ENCODE data around the gene ENTPD6.

The ENTPD6 gene

DNA sequence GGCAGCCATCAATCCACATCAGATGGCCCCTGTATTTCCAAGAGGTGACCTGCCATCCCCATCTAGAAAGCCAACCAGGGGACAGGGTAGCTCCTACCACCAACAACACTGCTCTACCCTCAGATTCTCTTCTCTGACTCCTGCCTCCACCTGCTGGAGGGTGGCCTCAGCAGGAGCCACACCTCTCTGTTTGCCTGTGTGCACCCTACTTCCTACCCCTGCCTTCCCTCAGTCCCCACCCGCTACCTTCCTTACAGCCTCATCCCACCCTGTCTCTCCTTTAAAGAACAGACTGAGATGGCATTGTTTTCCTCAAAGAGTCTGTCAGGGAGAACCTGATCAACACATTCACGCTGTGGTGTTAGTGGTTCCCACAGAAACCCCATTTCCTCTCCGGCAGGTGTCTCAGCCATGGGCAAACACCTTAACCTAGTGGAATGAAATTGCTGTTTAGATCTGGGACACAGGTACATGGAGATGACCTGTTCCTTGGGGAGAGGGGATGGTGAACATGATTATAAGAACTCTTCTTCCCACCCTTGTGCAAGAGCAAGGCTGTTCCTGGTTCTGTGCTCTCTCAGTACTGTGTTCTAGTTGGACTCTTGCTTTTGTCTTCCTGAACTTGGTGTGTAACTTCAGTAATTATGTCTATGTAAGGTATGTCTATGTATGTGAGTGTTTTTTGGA is 1.8 kb downstream of the ENTPD6 start:
- ChIA-PET POLR2A (no interaction called here), CTCF (no interaction called here)
- TF ChIP-seq TARDBP (IDR thresholded peaks at IDR 0.05) (no peak), SUZ12 (IDR thresholded peaks at IDR 0.05) (no peak), ZNF384 (IDR thresholded peaks at IDR 0.05) (no peak)
- no peak for DNase-seq (ENCODE audit: extremely low spot score)

GRCh38 chr20:25197870-25198190 is 2.3 kb downstream of the ENTPD6 start:
- TF ChIP-seq SUZ12 (IDR thresholded peaks at IDR 0.05) (no peak), LEF1 (IDR thresholded peaks at IDR 0.05; ENCODE audit: borderline replicate concordance) (no peak), TARDBP (IDR thresholded peaks at IDR 0.05) (no peak), HDGF (IDR thresholded peaks at IDR 0.05; ENCODE audit: borderline replicate concordance) (no peak), ELF4 (IDR thresholded peaks at IDR 0.05) (no peak), CTBP1 (IDR thresholded peaks at IDR 0.05; ENCODE audit: borderline replicate concordance) (no peak), ZNF384 (IDR thresholded peaks at IDR 0.05) (no peak), PKNOX1 (IDR thresholded peaks at IDR 0.05) (no peak), L3MBTL2 (conservative IDR thresholded peaks at IDR 0.05) (no peak), SP1 (IDR thresholded peaks at IDR 0.05) (no peak), FOXA1 (IDR thresholded peaks at IDR 0.05) (no peak)
- ChIA-PET POLR2A (no interaction called here), CTCF (no interaction called here)
- DNase-seq (ENCODE audit: extremely low spot score) = no peak

GRCh38 chr20:25198663-25199383 is 3.3 kb downstream of the ENTPD6 start:
- POLR2A ChIA-PET = interaction anchor here (1.3 kb wide), 1 partner anchor 48 kb away, joined by 3 read pairs; no protein-coding TSS in a partner anchor
- CTCF ChIA-PET = no interaction called here
- DNase-seq (ENCODE audit: extremely low spot score) = no peak
- no peak for TF ChIP-seq SUZ12 (IDR thresholded peaks at IDR 0.05)
- TF ChIP-seq HDGF (IDR thresholded peaks at IDR 0.05; ENCODE audit: borderline replicate concordance) = no peak
- TF ChIP-seq L3MBTL2 (conservative IDR thresholded peaks at IDR 0.05) = no peak
- TF ChIP-seq ZNF384 (IDR thresholded peaks at IDR 0.05) = no peak
- TF ChIP-seq PKNOX1 (IDR thresholded peaks at IDR 0.05) = no peak
- TF ChIP-seq FOXA1 (IDR thresholded peaks at IDR 0.05) = no peak
- no peak for TF ChIP-seq TARDBP (IDR thresholded peaks at IDR 0.05)
- TF ChIP-seq BHLHE40 (IDR thresholded peaks at IDR 0.05; ENCODE audit: borderline replicate concordance) = no peak
- no peak for TF ChIP-seq CTBP1 (IDR thresholded peaks at IDR 0.05; ENCODE audit: borderline replicate concordance)
- no peak for TF ChIP-seq ARNT (IDR thresholded peaks at IDR 0.05)
- TF ChIP-seq NFRKB (IDR thresholded peaks at IDR 0.05) = no peak
- no peak for TF ChIP-seq LEF1 (IDR thresholded peaks at IDR 0.05; ENCODE audit: borderline replicate concordance)
- no peak for TF ChIP-seq ELF4 (IDR thresholded peaks at IDR 0.05)
- TF ChIP-seq FOXK2 (IDR thresholded peaks at IDR 0.05) = no peak
- no peak for TF ChIP-seq SP1 (IDR thresholded peaks at IDR 0.05)
- no peak for TF ChIP-seq FOXM1 (IDR thresholded peaks at IDR 0.05; ENCODE audit: borderline replicate concordance)

DNA sequence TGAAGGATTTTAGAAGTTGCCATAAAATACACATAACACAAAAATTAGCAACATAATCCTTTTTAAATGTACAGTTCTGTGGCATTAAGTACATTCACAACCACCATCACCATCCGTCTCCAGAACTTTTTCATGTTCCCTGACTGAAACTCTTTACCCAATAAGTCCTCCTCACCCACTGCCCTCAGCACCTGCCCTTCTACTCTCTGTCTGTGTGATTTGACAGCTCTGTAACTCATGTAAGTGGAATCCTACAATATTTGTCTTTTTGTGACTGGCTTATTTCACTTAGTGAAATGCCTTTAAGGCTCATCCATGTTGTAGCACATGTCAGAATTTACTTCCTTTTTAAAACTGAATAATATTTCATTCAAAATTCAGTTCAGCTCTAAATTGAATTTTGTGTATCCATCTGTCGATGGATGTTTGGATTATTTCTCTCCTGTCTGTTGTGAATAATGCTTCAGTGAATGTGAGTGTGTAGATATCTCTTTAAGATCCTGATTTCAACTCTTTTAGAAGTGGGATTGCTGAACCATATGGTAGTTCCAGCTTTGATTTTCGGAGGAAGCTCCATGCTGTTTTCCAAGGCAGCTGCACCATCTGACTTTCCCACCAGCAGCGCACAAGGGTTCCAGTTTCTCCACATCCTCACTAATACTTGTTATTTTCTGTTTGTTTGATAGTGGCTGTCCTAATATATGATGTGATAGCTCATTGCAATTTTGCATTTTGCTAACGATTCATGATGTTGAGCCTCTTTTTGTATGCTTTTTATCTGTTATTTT is 4.2 kb downstream of the ENTPD6 start:
- POLR2A ChIA-PET = interaction anchor here (1.3 kb wide), 1 partner anchor 48 kb away, joined by 3 read pairs; no protein-coding TSS in a partner anchor
- TF ChIP-seq NFRKB (IDR thresholded peaks at IDR 0.05) = no peak
- no peak for TF ChIP-seq TARDBP (IDR thresholded peaks at IDR 0.05)
- TF ChIP-seq BHLHE40 (IDR thresholded peaks at IDR 0.05; ENCODE audit: borderline replicate concordance) = no peak
- TF ChIP-seq CTBP1 (IDR thresholded peaks at IDR 0.05; ENCODE audit: borderline replicate concordance) = no peak
- TF ChIP-seq PKNOX1 (IDR thresholded peaks at IDR 0.05) = no peak
- no peak for TF ChIP-seq LEF1 (IDR thresholded peaks at IDR 0.05; ENCODE audit: borderline replicate concordance)
- no peak for TF ChIP-seq L3MBTL2 (conservative IDR thresholded peaks at IDR 0.05)
- TF ChIP-seq FOXM1 (IDR thresholded peaks at IDR 0.05; ENCODE audit: borderline replicate concordance) = no peak
- no peak for TF ChIP-seq ZNF384 (IDR thresholded peaks at IDR 0.05)
- TF ChIP-seq HDGF (IDR thresholded peaks at IDR 0.05; ENCODE audit: borderline replicate concordance) = no peak
- no peak for TF ChIP-seq SUZ12 (IDR thresholded peaks at IDR 0.05)
- CTCF ChIA-PET = no interaction called here
- no peak for DNase-seq (ENCODE audit: extremely low spot score)

GRCh38 chr20:25203089-25203488 is 7.6 kb downstream of the ENTPD6 start:
- ChIA-PET POLR2A (interaction anchor here (1.1 kb wide), 1 partner anchor 46 kb away, joined by 3 read pairs; no protein-coding TSS in a partner anchor), CTCF (no interaction called here)
- DNase-seq (ENCODE audit: extremely low spot score) = no peak
- TF ChIP-seq ZNF384 (IDR thresholded peaks at IDR 0.05) (no peak), SP1 (IDR thresholded peaks at IDR 0.05) (no peak), HDGF (IDR thresholded peaks at IDR 0.05; ENCODE audit: borderline replicate concordance) (no peak), LEF1 (IDR thresholded peaks at IDR 0.05; ENCODE audit: borderline replicate concordance) (no peak), L3MBTL2 (conservative IDR thresholded peaks at IDR 0.05) (no peak), PKNOX1 (IDR thresholded peaks at IDR 0.05) (no peak), FOXK2 (IDR thresholded peaks at IDR 0.05) (no peak), CTBP1 (IDR thresholded peaks at IDR 0.05; ENCODE audit: borderline replicate concordance) (no peak), TARDBP (IDR thresholded peaks at IDR 0.05) (no peak), BHLHE40 (IDR thresholded peaks at IDR 0.05; ENCODE audit: borderline replicate concordance) (no peak), NFRKB (IDR thresholded peaks at IDR 0.05) (no peak), SUZ12 (IDR thresholded peaks at IDR 0.05) (no peak), ELF4 (IDR thresholded peaks at IDR 0.05) (no peak), FOXA1 (IDR thresholded peaks at IDR 0.05) (no peak), FOXM1 (IDR thresholded peaks at IDR 0.05; ENCODE audit: borderline replicate concordance) (no peak), ARNT (IDR thresholded peaks at IDR 0.05) (no peak)

Measured in HEK293T (cell line).